GM12873 (cell line): ENCODE data around the gene LAMA2.

Experiments
- CTCF ChIP-seq: IDR thresholded peaks from 2 replicates; pipeline ENCODE4 v1.5.1; 2012; ENCODE audit warnings: low read depth, mild to moderate bottlenecking, moderate library complexity, low read length, control low read depth; ENCODE audit not compliant: insufficient read depth; ENCODE audit errors: missing control alignments

LAMA2 gene

GRCh38 chr6:129309154-129309553 is 426.2 kb downstream of the LAMA2 start:
- TF ChIP-seq CTCF, result no peak

- no peak for TF ChIP-seq CTCF
These were observed 429.9 kb downstream of the LAMA2 start for GRCh38 chr6:129312880-129313279.

- no peak for TF ChIP-seq CTCF
These were observed 431.6 kb downstream of the LAMA2 start for GRCh38 chr6:129314575-129314974.

GRCh38 chr6:129317931-129318820 is 435.2 kb downstream of the LAMA2 start:
- no peak for TF ChIP-seq CTCF

- TF ChIP-seq CTCF, result no peak
These were observed 438.0 kb downstream of the LAMA2 start for GRCh38 chr6:129320892-129321291.

- no peak for TF ChIP-seq CTCF
These were observed 438.4 kb downstream of the LAMA2 start for GRCh38 chr6:129321303-129321702.

GRCh38 chr6:129324345-129324744 is 441.4 kb downstream of the LAMA2 start:
- TF ChIP-seq CTCF, result no peak
